Omental fat pad (tissue), 4 donors: ENCODE results near the gene CFDP1. TPM values are rescaled to one million over a fixed set of nuclear protein-coding genes. Genes with fewer than 3 reads are reported as not detected.

ENCODE experiments used
- ATAC-seq: fragments of 150-250 bp; one replicate; pipeline ENCODE4 v1.9.1; 2016; ENCODE audit warnings: mild to moderate bottlenecking, moderate library complexity; ENCODE audit not compliant: low FRiP score
- DNase-seq: peaks from one replicate; pipeline ENCODE4 v3.0.0-alpha.2; 2019; ENCODE audit warnings: low spot score
- CTCF ChIP-seq, 3 donors: fragments of 450-650 bp; IDR thresholded peaks; one replicate each; pipeline ENCODE4 v1.5.1; 2016 to 2017; ENCODE audit warnings: antibody characterized with exemption in 3 of 3, mild to moderate bottlenecking in 3 of 3, moderate library complexity in 2 of 3
- total RNA-seq, 4 donors: library from RNA; depleted of rRNA; stranded (reverse); fragments of >200 nt; gene quantifications; one replicate each; pipeline ENCODE4 v1.1.0, GENCODE V29; 2016

The CFDP1 gene
- total RNA-seq, 4 donors from 2014 or later: 37.5 to 54.4 (median 49.2) TPM

GRCh38 chr16:75389096-75389690, 44.1 kb downstream of the CFDP1 start:
- ATAC-seq (no peak), DNase-seq (no peak)
- no peak for TF ChIP-seq CTCF (IDR thresholded peaks at IDR 0.05)

- no peak for TF ChIP-seq CTCF (IDR thresholded peaks at IDR 0.05)
- no peak for ATAC-seq
- no peak for DNase-seq
Observed at GRCh38 chr16:75387951-75388350, 45.4 kb downstream of the CFDP1 start.

- ATAC-seq: peak; percentile 63
- peak in 1 of 3 donors; percentile 59 for TF ChIP-seq CTCF (IDR thresholded peaks at IDR 0.05)
Observed at GRCh38 chr16:75385507-75386152, 47.7 kb downstream of the CFDP1 start.

GRCh38 chr16:75383141-75383540, 50.2 kb downstream of the CFDP1 start:
- TF ChIP-seq CTCF (IDR thresholded peaks at IDR 0.05): no peak
- no peak for ATAC-seq
- DNase-seq: no peak

More at GRCh38 chr16:75385507-75386152, 47.7 kb downstream of the CFDP1 start:
- DNase-seq: no peak

- DNase-seq: no peak
- no peak for TF ChIP-seq CTCF (IDR thresholded peaks at IDR 0.05)
- ATAC-seq: no peak
Observed at GRCh38 chr16:75382611-75383010, 50.7 kb downstream of the CFDP1 start.

GRCh38 chr16:75380870-75381269, 52.4 kb downstream of the CFDP1 start:
- TF ChIP-seq CTCF (IDR thresholded peaks at IDR 0.05): no peak
- ATAC-seq (no peak), DNase-seq (no peak)
